Measurements from ENCODE around the gene ANKRA2.

GRCh38 chr5:73529081-73529480 lies 36.4 kb downstream of the ANKRA2 start:
- TF ChIP-seq CTCF (IDR thresholded peaks at IDR 0.05) (no peak), POLR2A (IDR thresholded peaks at IDR 0.05) (no peak)
